Activated CD8-positive, alpha-beta memory T cell treated with anti-CD3 and anti-CD28 coated beads, Interleukin-2, amount 50 U/mL, for 48 hours (primary cell): ENCODE results near the gene MESP2.

ENCODE experiments used
- DNase-seq: peaks from one replicate; pipeline ENCODE4 v3.0.0-alpha.2; 2020

Gene MESP2

DNA sequence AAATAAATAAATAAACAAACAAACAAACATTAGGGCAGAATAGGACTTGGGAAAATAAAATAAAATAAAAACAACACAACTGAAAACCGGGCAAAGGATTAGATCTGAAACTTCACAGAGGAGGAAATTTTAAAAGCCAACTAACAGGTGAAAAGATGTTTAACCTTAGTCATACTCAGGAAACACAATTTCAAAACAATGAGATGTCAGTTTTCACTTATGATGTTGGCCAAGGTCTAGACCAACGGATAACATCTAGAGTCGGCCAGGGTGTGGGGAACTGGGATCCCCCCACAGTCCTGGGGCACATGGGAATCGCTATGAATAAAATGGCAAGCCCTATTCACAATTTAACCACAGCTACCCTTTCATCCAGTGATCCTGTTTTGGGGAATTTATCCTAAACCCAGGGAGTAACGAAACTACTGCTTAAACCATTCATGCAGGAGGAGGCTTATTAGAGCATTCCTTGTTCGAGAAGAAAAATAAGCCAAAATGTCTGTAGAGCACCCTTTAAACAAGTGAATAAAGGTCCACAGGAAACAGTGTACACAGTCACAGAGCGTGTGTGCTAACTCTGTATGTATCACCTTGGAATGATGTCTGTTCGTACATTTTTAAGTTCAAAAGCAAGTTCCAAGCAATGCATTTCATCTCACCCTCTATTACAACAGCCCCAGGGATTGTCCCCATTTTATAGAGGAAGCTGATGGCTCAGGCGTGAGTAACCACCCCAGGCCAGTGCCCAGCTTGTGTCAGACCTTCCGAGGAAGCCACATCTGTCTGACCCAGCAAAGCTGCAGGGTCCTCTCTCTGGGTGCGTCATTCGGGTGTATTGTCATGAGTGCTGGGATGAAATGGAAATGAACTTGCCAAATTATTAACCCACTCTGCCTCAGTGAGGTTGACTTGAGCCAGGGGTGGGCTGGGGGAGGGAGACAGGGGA, 44.8 kb downstream of the MESP2 start:
- DNase-seq, result no peak

DNA sequence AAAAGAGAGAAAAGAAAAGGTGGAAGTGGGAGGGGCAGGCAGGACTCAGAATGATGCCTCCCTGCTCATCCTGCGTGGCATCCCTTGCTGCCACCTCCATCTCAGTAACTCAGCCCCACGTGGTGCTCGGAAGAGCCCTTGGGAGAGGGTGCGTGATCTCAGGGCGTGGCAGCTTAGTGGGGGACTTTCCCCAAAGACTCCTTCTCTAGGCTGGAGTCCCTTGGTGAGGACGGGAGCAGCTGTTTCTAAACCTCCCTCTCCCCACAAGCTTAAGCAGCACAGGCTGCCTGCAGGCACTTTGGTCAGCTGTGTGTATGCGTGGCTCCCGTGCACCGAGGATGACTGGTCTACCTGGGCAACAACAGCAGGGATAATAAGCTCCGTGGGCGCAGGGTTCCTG, 45.9 kb downstream of the MESP2 start:
- DNase-seq, result no peak

GRCh38 chr15:89822611-89822950, 46.4 kb downstream of the MESP2 start:
- DNase-seq, result no peak

- DNase-seq, result no peak
These were observed 47.0 kb downstream of the MESP2 start for GRCh38 chr15:89822951-89823711.

GRCh38 chr15:89823836-89824606, 47.9 kb downstream of the MESP2 start:
- DNase-seq, result no peak

DNA sequence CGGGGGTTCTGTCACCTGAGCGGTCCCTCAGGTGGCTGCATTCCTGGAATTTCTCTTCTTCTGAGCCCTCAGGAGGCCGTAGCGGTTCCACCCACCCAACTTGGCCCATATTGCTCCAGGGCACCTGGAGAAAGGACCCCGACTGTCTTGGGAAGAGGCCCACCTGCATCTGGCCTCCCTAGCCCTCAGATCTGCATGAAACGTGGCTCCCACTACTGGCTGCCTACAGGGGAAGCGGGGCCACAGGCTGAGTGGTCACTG, 48.4 kb downstream of the MESP2 start:
- no peak for DNase-seq

- no peak for DNase-seq
These were observed 49.3 kb downstream of the MESP2 start for GRCh38 chr15:89825271-89825940.

DNA sequence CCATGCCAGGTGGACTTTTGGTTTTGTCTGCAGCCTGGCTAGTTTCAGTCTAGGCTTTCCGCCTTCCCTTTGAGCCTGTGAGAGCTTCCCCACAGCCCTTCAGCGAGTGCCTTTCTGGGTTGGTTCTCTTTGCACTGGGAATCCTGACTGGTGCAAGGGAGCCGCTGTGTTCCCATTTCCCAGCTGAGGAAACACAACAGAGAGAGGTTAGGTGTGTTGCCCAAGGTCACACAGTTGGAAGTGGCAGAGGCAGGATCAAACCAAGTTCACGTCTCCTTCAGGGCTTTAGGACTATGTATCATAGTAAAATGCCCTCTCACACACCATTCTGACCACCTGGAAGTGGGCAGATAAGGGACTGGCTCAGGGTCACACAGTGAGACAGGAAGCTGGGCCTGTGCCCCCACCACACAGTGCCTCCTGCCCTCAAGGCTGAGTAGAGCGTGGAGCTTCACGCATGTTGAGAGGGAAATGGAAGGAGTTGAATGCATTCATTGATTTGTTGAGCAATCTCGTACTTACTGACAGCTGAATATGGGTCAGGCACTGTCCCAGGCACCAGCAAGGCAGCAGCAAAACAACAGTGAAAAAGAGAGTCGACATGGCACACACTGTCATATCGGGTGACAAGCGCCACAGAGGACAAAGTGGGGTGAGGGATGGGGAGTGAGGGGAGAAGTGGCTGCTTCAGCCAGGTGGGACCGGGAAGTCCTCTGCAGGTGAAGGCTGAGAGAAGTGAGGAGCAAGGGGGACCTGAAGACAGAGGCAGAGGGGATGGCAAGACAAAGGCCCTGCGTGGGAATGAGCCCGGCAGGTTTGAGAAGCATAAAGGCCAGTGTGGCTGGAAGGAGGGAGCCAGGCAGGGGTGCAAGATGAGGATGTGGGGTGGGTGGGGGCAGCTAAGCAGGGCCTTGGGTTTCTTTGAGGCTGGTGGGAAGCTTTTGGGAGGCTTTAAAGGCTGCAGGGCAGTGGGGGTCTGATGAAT, 50.8 kb downstream of the MESP2 start:
- DNase-seq, result no peak

DNA sequence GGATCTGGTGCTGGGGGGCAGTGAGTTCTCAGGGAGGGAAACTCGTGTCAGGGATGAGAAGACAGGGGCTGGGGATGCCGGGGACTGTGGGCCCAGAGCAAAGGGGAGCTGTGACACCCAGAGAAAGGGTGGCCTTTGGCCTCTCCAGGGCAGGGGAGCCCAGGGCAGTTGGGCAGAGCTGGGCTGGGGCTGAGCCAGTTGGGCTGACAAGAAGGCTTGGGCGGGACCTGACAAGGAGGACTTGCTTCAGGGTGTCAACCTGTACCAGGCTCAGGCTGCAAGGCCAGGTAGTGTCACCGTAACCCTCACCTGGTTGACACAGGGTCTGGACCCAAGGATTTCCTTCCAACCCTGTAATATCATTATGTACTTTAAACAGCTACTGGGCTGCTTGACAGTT, 51.7 kb downstream of the MESP2 start:
- no peak for DNase-seq
